ENCODE measurements around the gene EHF. TPM values are rescaled to one million over a fixed set of nuclear protein-coding genes. Genes with fewer than 3 reads are reported as not detected.

Gene EHF
- total and polyA plus RNA-seq, 9 of the 15 experiments (the other 6 are each of a cell fraction or from before 2014, with no cell fraction given), result 0.04 to 0.54 (median 0.37) TPM

GRCh38 chr11:34619062-34619516 lies 1.8 kb upstream of the EHF start (continued):
- TF ChIP-seq, protein P1, sequence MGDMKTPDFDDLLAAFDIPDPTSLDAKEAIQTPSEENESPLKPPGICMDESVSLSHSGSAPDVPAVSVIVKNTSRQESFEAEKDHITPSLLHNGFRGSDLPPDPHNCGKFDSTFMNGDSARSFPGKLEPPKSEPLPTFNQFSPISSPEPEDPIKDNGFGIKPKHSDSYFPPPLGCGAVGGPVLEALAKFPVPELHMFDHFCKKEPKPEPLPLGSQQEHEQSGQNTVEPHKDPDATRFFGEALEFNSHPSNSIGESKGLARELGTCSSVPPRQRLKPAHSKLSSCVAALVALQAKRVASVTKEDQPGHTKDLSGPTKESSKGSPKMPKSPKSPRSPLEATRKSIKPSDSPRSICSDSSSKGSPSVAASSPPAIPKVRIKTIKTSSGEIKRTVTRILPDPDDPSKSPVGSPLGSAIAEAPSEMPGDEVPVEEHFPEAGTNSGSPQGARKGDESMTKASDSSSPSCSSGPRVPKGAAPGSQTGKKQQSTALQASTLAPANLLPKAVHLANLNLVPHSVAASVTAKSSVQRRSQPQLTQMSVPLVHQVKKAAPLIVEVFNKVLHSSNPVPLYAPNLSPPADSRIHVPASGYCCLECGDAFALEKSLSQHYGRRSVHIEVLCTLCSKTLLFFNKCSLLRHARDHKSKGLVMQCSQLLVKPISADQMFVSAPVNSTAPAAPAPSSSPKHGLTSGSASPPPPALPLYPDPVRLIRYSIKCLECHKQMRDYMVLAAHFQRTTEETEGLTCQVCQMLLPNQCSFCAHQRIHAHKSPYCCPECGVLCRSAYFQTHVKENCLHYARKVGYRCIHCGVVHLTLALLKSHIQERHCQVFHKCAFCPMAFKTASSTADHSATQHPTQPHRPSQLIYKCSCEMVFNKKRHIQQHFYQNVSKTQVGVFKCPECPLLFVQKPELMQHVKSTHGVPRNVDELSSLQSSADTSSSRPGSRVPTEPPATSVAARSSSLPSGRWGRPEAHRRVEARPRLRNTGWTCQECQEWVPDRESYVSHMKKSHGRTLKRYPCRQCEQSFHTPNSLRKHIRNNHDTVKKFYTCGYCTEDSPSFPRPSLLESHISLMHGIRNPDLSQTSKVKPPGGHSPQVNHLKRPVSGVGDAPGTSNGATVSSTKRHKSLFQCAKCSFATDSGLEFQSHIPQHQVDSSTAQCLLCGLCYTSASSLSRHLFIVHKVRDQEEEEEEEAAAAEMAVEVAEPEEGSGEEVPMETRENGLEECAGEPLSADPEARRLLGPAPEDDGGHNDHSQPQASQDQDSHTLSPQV (IDR thresholded peaks at IDR 0.05), result 0 out of 2 replicates have a peak, but pooled peaks have one; percentile 22
- TF ChIP-seq NONO (IDR thresholded peaks at IDR 0.05; ENCODE audit: low read depth in 2 of 2, low read length in 1 of 2) (no peak), CTCFL (IDR thresholded peaks at IDR 0.05; ENCODE audit: borderline replicate concordance, insufficient read depth, low read depth, low read length, poor library complexity, severe bottlenecking) (no peak), DPF2 (IDR thresholded peaks at IDR 0.05) (peak; percentile 74; the same call in 1 of the 2 replicates), HSF4 (CRISPR knock-in tag; IDR thresholded peaks at IDR 0.05; ENCODE audit: borderline replicate concordance) (no peak), MYC (IDR thresholded peaks at IDR 0.05; ENCODE audit: low read depth, low read length) (no peak), MYC (CRISPR knock-in tag; IDR thresholded peaks at IDR 0.05; ENCODE audit: borderline replicate concordance, low read depth) (no peak), XRCC5 (IDR thresholded peaks at IDR 0.05; ENCODE audit: low read depth, low read length) (no peak), NCOA1 (IDR thresholded peaks at IDR 0.05; ENCODE audit: low read depth) (no peak), ZZZ3 (IDR thresholded peaks at IDR 0.05) (no peak), BRD9 (IDR thresholded peaks at IDR 0.05; ENCODE audit: low read depth, partially characterized antibody) (no peak), NRF1 (conservative IDR thresholded peaks at IDR 0.05 in 1 of 2, IDR thresholded peaks at IDR 0.05 in 1 of 2) (no peak), KDM4B (IDR thresholded peaks at IDR 0.05; ENCODE audit: borderline replicate concordance in 2 of 2, low read depth in 1 of 2) (no peak)

Data from K562 (cell line).